Measurements from ENCODE around the gene GRIP2.

GRIP2 gene

DNA sequence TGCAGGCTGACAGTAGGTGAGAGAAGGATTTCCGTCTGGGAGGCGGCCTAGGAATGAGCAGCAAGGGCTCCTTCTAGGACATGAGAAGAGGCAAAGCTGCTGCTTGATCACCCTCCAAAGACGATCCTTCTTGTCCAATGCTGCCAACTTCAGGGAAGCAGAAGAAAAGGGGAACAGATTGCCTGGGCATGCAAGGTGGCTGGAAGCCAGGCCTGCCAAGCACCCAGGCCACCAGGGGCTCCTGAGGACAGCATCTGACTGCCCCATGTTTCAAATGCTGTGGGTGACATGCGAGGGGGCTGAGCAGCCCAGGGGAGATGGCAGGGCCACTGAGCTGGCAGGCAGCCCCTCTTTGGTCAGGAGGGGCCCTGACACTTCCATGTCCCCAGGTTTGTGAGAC lies 3.3 kb upstream of the GRIP2 start:
- no peaks in the 10 kb centered on the region for H3K9me2 ChIP-seq (ENCODE audit: low read depth, low read length)
- H3K4me1 ChIP-seq (ENCODE audit: insufficient read depth, low read length, severe bottlenecking), result no peaks in the 10 kb centered on the region
- H3K4me2 ChIP-seq (ENCODE audit: low read length), result no peak overlapping the region
- no peaks in the 10 kb centered on the region for H3K36me3 ChIP-seq (ENCODE audit: insufficient read depth, low read length)
- no peaks in the 10 kb centered on the region for H4K20me1 ChIP-seq (ENCODE audit: insufficient read depth, low read length)
- H3K9me3 ChIP-seq (ENCODE audit: low read length), result no peaks in the 10 kb centered on the region
- H3K79me2 ChIP-seq (ENCODE audit: insufficient read depth, low read length), result no peaks in the 10 kb centered on the region
- H3K27ac ChIP-seq (ENCODE audit: low read depth, low read length, poor library complexity, severe bottlenecking), result no peak overlapping the region
- no peak overlapping the region for H3K9ac ChIP-seq (ENCODE audit: low read length)
- H3K4me3 ChIP-seq (ENCODE audit: low read depth, low read length, poor library complexity, severe bottlenecking), result no peak overlapping the region
- TF ChIP-seq CTCF (IDR thresholded peaks at IDR 0.05; ENCODE audit: low read length) (no peak), EZH2 (IDR thresholded peaks at IDR 0.05; ENCODE audit: borderline replicate concordance, low read length) (no peak)
- H3F3A ChIP-seq (ENCODE audit: insufficient read depth, low read length), result no peaks in the 10 kb centered on the region
- 0 out of 2 replicates have a peak, but pooled peaks cover 4% of the 10 kb centered on the region for H3K27me3 ChIP-seq (ENCODE audit: insufficient read depth, low read length)
- no peak overlapping the region for H2AFZ ChIP-seq (ENCODE audit: low read length)

- no peak overlapping the region for H3K9ac ChIP-seq (ENCODE audit: low read length)
- no peaks in the 10 kb centered on the region for H3K36me3 ChIP-seq (ENCODE audit: insufficient read depth, low read length)
- H3K27ac ChIP-seq (ENCODE audit: low read depth, low read length, poor library complexity, severe bottlenecking), result no peak overlapping the region
- H3F3A ChIP-seq (ENCODE audit: insufficient read depth, low read length), result no peaks in the 10 kb centered on the region
- no peaks in the 10 kb centered on the region for H3K4me1 ChIP-seq (ENCODE audit: insufficient read depth, low read length, severe bottlenecking)
- H4K20me1 ChIP-seq (ENCODE audit: insufficient read depth, low read length), result no peaks in the 10 kb centered on the region
- no peak overlapping the region for H2AFZ ChIP-seq (ENCODE audit: low read length)
- H3K79me2 ChIP-seq (ENCODE audit: insufficient read depth, low read length), result no peaks in the 10 kb centered on the region
- no peak overlapping the region for H3K4me2 ChIP-seq (ENCODE audit: low read length)
- H3K9me2 ChIP-seq (ENCODE audit: low read depth, low read length), result no peaks in the 10 kb centered on the region
- no peaks in the 10 kb centered on the region for H3K9me3 ChIP-seq (ENCODE audit: low read length)
- no peak overlapping the region for H3K4me3 ChIP-seq (ENCODE audit: low read depth, low read length, poor library complexity, severe bottlenecking)
- TF ChIP-seq EZH2 (IDR thresholded peaks at IDR 0.05; ENCODE audit: borderline replicate concordance, low read length) (no peak), CTCF (IDR thresholded peaks at IDR 0.05; ENCODE audit: low read length) (no peak)
- 0 out of 2 replicates have a peak, but pooled peaks cover 4% of the 10 kb centered on the region for H3K27me3 ChIP-seq (ENCODE audit: insufficient read depth, low read length)
These were observed 2.5 kb upstream of the GRIP2 start for GRCh38 chr3:14542656-14543055.

DNA sequence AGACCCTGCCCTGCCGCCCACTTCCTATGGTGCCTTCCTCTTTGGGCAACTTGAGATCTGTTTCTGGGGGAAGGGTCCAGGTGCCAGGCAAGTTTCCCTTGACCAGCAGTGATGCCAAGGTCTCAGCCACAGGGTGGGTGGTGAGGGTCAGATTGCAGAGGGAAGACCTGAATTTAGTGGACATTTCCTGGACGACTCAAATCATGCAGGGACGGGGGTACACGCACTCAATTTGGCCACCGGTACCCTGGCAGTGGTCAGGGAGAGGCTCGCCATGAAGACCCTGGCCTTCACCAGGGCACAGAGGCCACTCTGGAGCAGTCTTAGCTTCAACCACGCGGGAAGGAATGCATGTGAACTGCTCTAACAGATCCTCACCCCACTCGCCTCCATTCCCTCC lies 1.5 kb upstream of the GRIP2 start:
- H3K9me3 ChIP-seq (ENCODE audit: low read length), result no peaks in the 10 kb centered on the region
- no peak overlapping the region for H3K9ac ChIP-seq (ENCODE audit: low read length)
- no peak overlapping the region for H2AFZ ChIP-seq (ENCODE audit: low read length)
- H3K4me2 ChIP-seq (ENCODE audit: low read length), result no peak overlapping the region
- no peaks in the 10 kb centered on the region for H3K4me1 ChIP-seq (ENCODE audit: insufficient read depth, low read length, severe bottlenecking)
- no peak overlapping the region for H3K4me3 ChIP-seq (ENCODE audit: low read depth, low read length, poor library complexity, severe bottlenecking)
- no peaks in the 10 kb centered on the region for H4K20me1 ChIP-seq (ENCODE audit: insufficient read depth, low read length)
- no peaks in the 10 kb centered on the region for H3K9me2 ChIP-seq (ENCODE audit: low read depth, low read length)
- H3K27me3 ChIP-seq (ENCODE audit: insufficient read depth, low read length), result 0 out of 2 replicates have a peak, but pooled peaks cover 4% of the 10 kb centered on the region
- H3K79me2 ChIP-seq (ENCODE audit: insufficient read depth, low read length), result no peaks in the 10 kb centered on the region
- TF ChIP-seq EZH2 (IDR thresholded peaks at IDR 0.05; ENCODE audit: borderline replicate concordance, low read length) (no peak), CTCF (IDR thresholded peaks at IDR 0.05; ENCODE audit: low read length) (no peak)
- no peaks in the 10 kb centered on the region for H3K36me3 ChIP-seq (ENCODE audit: insufficient read depth, low read length)
- H3F3A ChIP-seq (ENCODE audit: insufficient read depth, low read length), result no peaks in the 10 kb centered on the region
- no peak overlapping the region for H3K27ac ChIP-seq (ENCODE audit: low read depth, low read length, poor library complexity, severe bottlenecking)

Data from OCI-LY1 (cell line).